ENCODE measurements around the gene PIP4P1.

DNA sequence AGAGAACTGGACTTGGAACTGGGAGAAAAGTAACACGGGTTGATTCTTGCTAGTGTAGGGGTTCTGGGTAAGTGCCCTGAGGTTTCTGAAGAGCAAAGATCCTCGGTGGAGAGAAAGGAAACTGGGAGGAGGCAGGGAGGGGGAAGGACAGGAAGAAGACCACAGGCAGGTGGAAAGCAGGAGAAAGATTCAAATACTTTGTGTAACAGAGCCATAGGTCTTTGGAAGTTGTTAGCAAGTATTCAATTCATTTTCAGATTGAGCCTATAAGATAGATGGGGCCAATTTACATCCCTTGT lies 9.3 kb upstream of the PIP4P1 start:
- no peak for TF ChIP-seq POLR2A (IDR thresholded peaks at IDR 0.05; ENCODE audit: low read length)
- no peak for TF ChIP-seq GATA1 (IDR thresholded peaks at IDR 0.05; ENCODE audit: low read depth, low read length)
